H1 (cell line): ENCODE measurements around the gene VPS35. TPM values are rescaled to one million over a fixed set of nuclear protein-coding genes. Genes with fewer than 3 reads are reported as not detected.

Source experiments
- CTCF ChIA-PET: fragments of 300-600 bp; sonication (Branson Sonifier 250); formaldehyde crosslinking; loops from one replicate; lab custom pipeline; 2021; ENCODE audit not compliant: partially characterized antibody; lab: Charles Lee
- POLR2A ChIA-PET: fragments of 300-600 bp; sonication (Branson Sonifier 250); formaldehyde crosslinking; loops from one replicate; lab custom pipeline; 2021; ENCODE audit warnings: inconsistent platforms; ENCODE audit not compliant: partially characterized antibody; lab: Charles Lee
- DNase-seq, 2 experiments: peaks; one replicate each; pipeline versions ENCODE4 v3.0.0 to v3.0.0-alpha.2; 2010 to 2022; ENCODE audit warnings: low spot score in 2 of 2, low read depth in 1 of 2, mixed read lengths in 1 of 2
- FAIRE-seq: peaks from 2 replicates; lab custom pipeline; 2011; peaks lifted over from hg19 to GRCh38; lab: Jason Lieb, UNC
- H2AFZ ChIP-seq: 2 replicates; pipeline ENCODE4 v1.8.1; 2012; ENCODE audit warnings: low read length, inconsistent platforms
- H2AK5ac ChIP-seq: 2 replicates; pipeline ENCODE4 v1.6.1; 2013; ENCODE audit warnings: low read depth, low read length
- H2BK120ac ChIP-seq: replicated peaks from 2 replicates; pipeline ENCODE3; 2013; ENCODE audit warnings: low read depth, low read length, inconsistent platforms
- H2BK12ac ChIP-seq: 2 replicates; pipeline ENCODE4 v1.6.1; 2013; ENCODE audit warnings: low read depth, low read length
- H2BK15ac ChIP-seq: 2 replicates; pipeline ENCODE4 v1.6.1; 2013; ENCODE audit warnings: low read length
- H2BK20ac ChIP-seq: 2 replicates; pipeline ENCODE4 v1.6.1; 2013; ENCODE audit warnings: low read length
- H2BK5ac ChIP-seq: 2 replicates; pipeline ENCODE4 v1.6.1; 2013; ENCODE audit warnings: low read depth, low read length
- H3K14ac ChIP-seq: 2 replicates; pipeline ENCODE4 v1.6.1; 2013; ENCODE audit warnings: inconsistent platforms; ENCODE audit not compliant: insufficient read length
- H3K18ac ChIP-seq: 2 replicates; pipeline ENCODE4 v1.6.1; 2013; ENCODE audit warnings: low read length; ENCODE audit errors: extremely low read depth
- H3K23ac ChIP-seq: 2 replicates; pipeline ENCODE4 v1.6.1; 2013; ENCODE audit warnings: inconsistent platforms; ENCODE audit not compliant: insufficient read length
- H3K23me2 ChIP-seq: 2 replicates; pipeline ENCODE4 v1.6.1; 2013; ENCODE audit warnings: low read depth, low read length
- H3K27ac ChIP-seq: 2 replicates; pipeline ENCODE4 v1.6.1; 2011; ENCODE audit warnings: low read depth, low read length, inconsistent platforms
- H3K27me3 ChIP-seq, 4 experiments: replicated peaks in 1 of 4; 1 replicate in 1 of 4; 2 replicates in 3 of 4; pipeline versions ENCODE4 v1.6.1 to v1.8.1; 2011 to 2013; ENCODE audit warnings: low read length in 3 of 4, mild to moderate bottlenecking in 3 of 4, inconsistent platforms in 2 of 4, mixed read lengths in 2 of 4, moderate library complexity in 1 of 4; ENCODE audit not compliant: control insufficient read depth in 3 of 4, insufficient read depth in 3 of 4; ENCODE audit errors: extremely low read depth in 1 of 4
- H3K36me3 ChIP-seq, 4 experiments: 2 replicates each; pipeline versions ENCODE4 v1.6.1 to v1.8.1; 2011 to 2013; ENCODE audit warnings: mild to moderate bottlenecking in 4 of 4, low read length in 3 of 4, moderate library complexity in 2 of 4, control low read depth in 1 of 4, inconsistent platforms in 1 of 4; ENCODE audit not compliant: insufficient read depth in 4 of 4, control insufficient read depth in 2 of 4
- H3K4ac ChIP-seq: replicated peaks from 2 replicates; pipeline ENCODE3; 2013; ENCODE audit warnings: low read length, low read depth, mixed read lengths, inconsistent platforms; ENCODE audit not compliant: insufficient read length
- H3K4me1 ChIP-seq, 4 experiments: replicated peaks in 1 of 4; 1 replicate in 1 of 4; 2 replicates in 3 of 4; pipeline versions ENCODE4 v1.6.1 to v1.8.1; 2011 to 2013; ENCODE audit warnings: low read length in 3 of 4, inconsistent platforms in 2 of 4, mixed read lengths in 1 of 4; ENCODE audit not compliant: insufficient read depth in 4 of 4, control insufficient read depth in 3 of 4
- H3K4me2 ChIP-seq, 2 experiments: 2 replicates each; pipeline versions ENCODE4 v1.6.1 to v1.8.1; 2011 to 2013; ENCODE audit warnings: low read depth in 2 of 2, low read length in 2 of 2, control low read depth in 1 of 2, inconsistent platforms in 1 of 2, mild to moderate bottlenecking in 1 of 2; ENCODE audit not compliant: insufficient read depth in 1 of 2
- H3K4me3 ChIP-seq, 4 experiments: fragments of 200-600, 300-600 bp in 1 of 4; sonication (generic), shearing (Covaris generic), sonication (Bioruptor Twin) in 1 of 4; 2 replicates each; pipeline versions ENCODE4 v1.5.1 to v1.8.1; 2011 to 2016; ENCODE audit warnings: low read length in 4 of 4, low read depth in 3 of 4, control low read depth in 2 of 4, inconsistent platforms in 2 of 4, mild to moderate bottlenecking in 2 of 4, mixed read lengths in 1 of 4, moderate library complexity in 1 of 4; ENCODE audit not compliant: insufficient read depth in 2 of 4; ENCODE audit errors: extremely low read depth in 1 of 4
- H3K56ac ChIP-seq: replicated peaks from 2 replicates; pipeline ENCODE3; 2013; ENCODE audit warnings: low read depth, mild to moderate bottlenecking, mixed read lengths, low read length, inconsistent platforms; ENCODE audit not compliant: insufficient read length
- H3K79me1 ChIP-seq: 2 replicates; pipeline ENCODE4 v1.6.1; 2013; ENCODE audit warnings: low read depth, low read length, control low read depth
- H3K79me2 ChIP-seq, 2 experiments: 2 replicates each; pipeline versions ENCODE4 v1.6.1 to v1.8.1; 2012 to 2013; ENCODE audit warnings: low read length in 2 of 2, mild to moderate bottlenecking in 2 of 2, inconsistent platforms in 1 of 2; ENCODE audit not compliant: insufficient read depth in 2 of 2, control insufficient read depth in 1 of 2
- H3K9ac ChIP-seq, 4 experiments: replicated peaks in 1 of 4; 1 replicate in 1 of 4; 2 replicates in 3 of 4; pipeline versions ENCODE4 v1.6.1 to v1.8.1; 2011 to 2013; ENCODE audit warnings: low read depth in 3 of 4, low read length in 3 of 4, control low read depth in 2 of 4, mild to moderate bottlenecking in 2 of 4, moderate library complexity in 2 of 4, inconsistent platforms in 1 of 4; ENCODE audit errors: extremely low read depth in 1 of 4
- H3K9me3 ChIP-seq, 2 experiments: 2 replicates each; pipeline versions ENCODE4 v1.6.1 to v1.8.1; 2012 to 2013; ENCODE audit warnings: mild to moderate bottlenecking in 2 of 2, moderate library complexity in 2 of 2, control low read depth in 1 of 2, inconsistent platforms in 1 of 2, low read depth in 1 of 2, low read length in 1 of 2, mixed read lengths in 1 of 2; ENCODE audit not compliant: insufficient read depth in 2 of 2
- H4K20me1 ChIP-seq, 2 experiments: replicated peaks in 1 of 2; 2 replicates each; pipeline versions ENCODE3 to v1.8.1; 2011 to 2013; ENCODE audit warnings: inconsistent platforms in 2 of 2, low read length in 2 of 2, mild to moderate bottlenecking in 1 of 2; ENCODE audit not compliant: insufficient read depth in 2 of 2, control insufficient read depth in 1 of 2
- H4K5ac ChIP-seq: 2 replicates; pipeline ENCODE4 v1.6.1; 2013; ENCODE audit warnings: low read length, low read depth, mixed read lengths, inconsistent platforms; ENCODE audit not compliant: insufficient read length
- H4K8ac ChIP-seq: 2 replicates; pipeline ENCODE4 v1.8.0; 2013; ENCODE audit warnings: mild to moderate bottlenecking, moderate library complexity, low read length, inconsistent platforms; ENCODE audit not compliant: insufficient read depth; ENCODE audit errors: extremely low read depth
- H4K91ac ChIP-seq: replicated peaks from 2 replicates; pipeline ENCODE3; 2013; ENCODE audit warnings: low read length, mixed read lengths, inconsistent platforms; ENCODE audit not compliant: insufficient read length
- BACH1 ChIP-seq: IDR thresholded peaks from 2 replicates; pipeline ENCODE4 v1.6.1; 2012; ENCODE audit warnings: low read length, improper control_type of control experiment
- CTBP2 ChIP-seq: IDR thresholded peaks from 2 replicates; pipeline ENCODE4 v1.7.0; 2011; ENCODE audit warnings: borderline replicate concordance, mild to moderate bottlenecking, moderate library complexity, mixed read lengths, low read length; ENCODE audit not compliant: insufficient read depth, insufficient read length
- GABPA ChIP-seq: IDR thresholded peaks from 2 replicates; pipeline ENCODE4 v1.6.1; 2011; ENCODE audit warnings: mild to moderate bottlenecking, low read length, moderate library complexity, borderline replicate concordance; ENCODE audit not compliant: insufficient read depth
- JUN ChIP-seq: IDR thresholded peaks from 2 replicates; pipeline ENCODE4 v1.6.1; 2011; ENCODE audit warnings: low read depth, mild to moderate bottlenecking, improper control_type of control experiment, low read length
- MAFK ChIP-seq: IDR thresholded peaks from 2 replicates; pipeline ENCODE4 v1.6.1; 2012; ENCODE audit warnings: low read depth, mild to moderate bottlenecking, improper control_type of control experiment, low read length
- POLR2A ChIP-seq, 2 experiments: IDR thresholded peaks; 1 replicate in 1 of 2; 2 replicates in 1 of 2; pipeline ENCODE4 v1.6.1; 2011; ENCODE audit warnings: low read depth in 2 of 2, low read length in 2 of 2, mild to moderate bottlenecking in 2 of 2; ENCODE audit errors: control extremely low read depth in 1 of 2
- RAD21 ChIP-seq, 2 experiments: IDR thresholded peaks in 1 of 2; conservative IDR thresholded peaks in 1 of 2; 2 replicates each; pipeline ENCODE4 v1.6.1; 2011; ENCODE audit warnings: low read depth in 2 of 2, low read length in 2 of 2, improper control_type of control experiment in 1 of 2, inconsistent platforms in 1 of 2, mild to moderate bottlenecking in 1 of 2, moderate library complexity in 1 of 2
- RFX5 ChIP-seq: IDR thresholded peaks from 2 replicates; pipeline ENCODE4 v1.6.1; 2011; ENCODE audit warnings: low read depth, low read length, improper control_type of control experiment, borderline replicate concordance
- RNF2 ChIP-seq: fragments of 200-900, 300-1000 bp; sonication (generic); IDR thresholded peaks from 2 replicates; pipeline ENCODE4 v1.7.1; 2016; ENCODE audit warnings: borderline replicate concordance, low read depth, mild to moderate bottlenecking, antibody characterized with exemption, low read length; ENCODE audit not compliant: poor library complexity, severe bottlenecking; ENCODE audit errors: missing control alignments
- SP1 ChIP-seq: IDR thresholded peaks from 2 replicates; pipeline ENCODE4 v1.6.1; 2011; ENCODE audit warnings: low read depth, low read length
- SP2 ChIP-seq: IDR thresholded peaks from 2 replicates; pipeline ENCODE4 v1.6.1; 2012; ENCODE audit warnings: mild to moderate bottlenecking, low read length, inconsistent platforms
- TEAD4 ChIP-seq: IDR thresholded peaks from 2 replicates; pipeline ENCODE4 v1.6.1; 2012; ENCODE audit warnings: low read depth, low read length, inconsistent platforms, mixed read lengths
- WGBS, 2 experiments: shearing (Covaris generic) in 1 of 2; methylation state at CpG; one replicate each; pipeline versions ENCODE4 v1.1.6 to v1.1.7; 2013 to 2015; ENCODE audit warnings: low lambda C conversion rate in 2 of 2, mixed read lengths in 2 of 2, inconsistent platforms in 1 of 2, low coverage in 1 of 2, missing lambda C conversion rate in 1 of 2; ENCODE audit not compliant: insufficient replicate concordance in 2 of 2, insufficient coverage in 1 of 2, insufficient read length in 1 of 2; ENCODE audit errors: extremely low coverage in 1 of 2, missing lambda C conversion rate in 1 of 2; 5-methylcytosine and 5-hydroxymethylcytosine counted together
- polyA plus RNA-seq, 7 experiments: library from polyadenylated mRNA; depleted of rRNA in 3 of 7; stranded (reverse) in 5 of 7; unstranded in 2 of 7; fragments of >200 nt in 5 of 7; fragments of 200-250 nt in 2 of 7; gene quantifications; 1 replicate in 5 of 7; 2 replicates in 1 of 7; 4 replicates in 1 of 7; pipeline versions ENCODE4 v1.2.1 to v1.2.3, GENCODE V29; 2011 to 2013; ENCODE audit warnings: missing spikeins in 2 of 7, mixed read lengths in 2 of 7
- total RNA-seq: library from RNA; stranded (reverse); fragmentation: NEBNext Ultra II Directional; extraction: Animal tissue kit (Norgen Biotek cat#: 25700); gene quantifications from 2 replicates; pipeline ENCODE4 v1.2.1, GENCODE V29; 2021
- TF ChIP-seq, protein P1 (sequence below): IDR thresholded peaks from 2 replicates; pipeline ENCODE4 v1.6.1; 2012; ENCODE audit warnings: inconsistent platforms

VPS35 gene
- total and polyA plus RNA-seq, 2 of the 8 experiments (the other 6 are each of a cell fraction or from before 2014, with no cell fraction given) = 10.3 to 66.9 TPM

- H3K14ac ChIP-seq = no peak overlapping the region
- no peak overlapping the region for H3K27ac ChIP-seq
- H3K36me3 ChIP-seq = no peaks in the 10 kb centered on the region
- peak overlapping the region; percentile 71; the same call in 1 of the 2 replicates for H3K18ac ChIP-seq
- WGBS, 2 experiments = 88% methylated on average over 7 of the region's 7 CpGs; no CpG with 5 or more reads in 1 of the 2 experiments
- no peak overlapping the region for H2BK12ac ChIP-seq
- H2AFZ ChIP-seq = peak overlapping the region; percentile 44; the same call in 1 of the 2 replicates
- no peak overlapping the region for H2BK20ac ChIP-seq
- 0 out of 4 replicates have a peak, but pooled peaks cover 0 to 2% of the 10 kb centered on the region in 2 experiments for H3K9me3 ChIP-seq
- no peak overlapping the region for H4K8ac ChIP-seq
- H4K91ac ChIP-seq = no peak overlapping the region
- no peak overlapping the region for H2BK15ac ChIP-seq
- no peak overlapping the region for H3K4me2 ChIP-seq
- H3K79me1 ChIP-seq = no peaks in the 10 kb centered on the region
- no peak overlapping the region for H2AK5ac ChIP-seq
- H2BK5ac ChIP-seq = no peak overlapping the region
- no peak overlapping the region for H3K56ac ChIP-seq
- H3K23ac ChIP-seq = no peak overlapping the region
- no peaks in the 10 kb centered on the region for H4K20me1 ChIP-seq
- H3K27me3 ChIP-seq = no peaks in the 10 kb centered on the region
- CTCF ChIA-PET = interaction anchor here (0.8 to 1.0 kb wide), 2 partner anchors 13 to 18 kb away, joined by 3 to 4 read pairs; no protein-coding TSS in a partner anchor
- no peaks in the 10 kb centered on the region for H3K4me1 ChIP-seq
- DNase-seq (no peak), FAIRE-seq (no peak)
- no peak overlapping the region for H4K5ac ChIP-seq
- no peak overlapping the region for H3K4me3 ChIP-seq
- no peaks in the 10 kb centered on the region for H3K79me2 ChIP-seq
- no peak overlapping the region for H3K4ac ChIP-seq
- no peak overlapping the region for H2BK120ac ChIP-seq
- H3K23me2 ChIP-seq = no peaks in the 10 kb centered on the region
- POLR2A ChIA-PET = interaction anchor here (0.8 to 0.9 kb wide), 2 partner anchors 56 to 66 kb away, joined by 3 read pairs; no protein-coding TSS in a partner anchor
- no peak overlapping the region for H3K9ac ChIP-seq
- TF ChIP-seq GABPA (no peak), POLR2A (IDR thresholded peaks at IDR 0.05; ENCODE audit: control extremely low read depth in 1 of 2, low read depth in 2 of 2, low read length in 2 of 2) (no peak), BACH1 (no peak), SP2 (no peak), TEAD4 (no peak), RNF2 (no peak), SP1 (no peak), RFX5 (no peak), JUN (no peak), CTBP2 (no peak), RAD21 (IDR thresholded peaks at IDR 0.05 in 1 of 2, conservative IDR thresholded peaks at IDR 0.05 in 1 of 2; ENCODE audit: low read depth in 2 of 2, low read length in 2 of 2) (no peak), MAFK (no peak)
- TF ChIP-seq, protein P1, sequence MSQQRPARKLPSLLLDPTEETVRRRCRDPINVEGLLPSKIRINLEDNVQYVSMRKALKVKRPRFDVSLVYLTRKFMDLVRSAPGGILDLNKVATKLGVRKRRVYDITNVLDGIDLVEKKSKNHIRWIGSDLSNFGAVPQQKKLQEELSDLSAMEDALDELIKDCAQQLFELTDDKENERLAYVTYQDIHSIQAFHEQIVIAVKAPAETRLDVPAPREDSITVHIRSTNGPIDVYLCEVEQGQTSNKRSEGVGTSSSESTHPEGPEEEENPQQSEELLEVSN = no peak
Measured at GRCh38 chr16:46727184-46727583, 38.2 kb upstream of the VPS35 start.
